Measurements from ENCODE around the gene KDM2A. TPM values are rescaled to one million over a fixed set of nuclear protein-coding genes. Genes with fewer than 3 reads are reported as not detected.
A peak's percentile ranks its signal among the peaks of the same experiment; 100 is the strongest.

The KDM2A gene
- total RNA-seq, 1 donor from 2014 or later: 62.9 TPM

GRCh38 chr11:67283481-67283963, 164.5 kb downstream of the KDM2A start:
- H3K4me3 Mint-ChIP-seq (ENCODE audit: unreplicated experiment): no peak overlapping the region

GRCh38 chr11:67284811-67285540, 165.9 kb downstream of the KDM2A start:
- peaks cover 5% of the 10 kb centered on the region for H3K36me3 Mint-ChIP-seq (ENCODE audit: unreplicated experiment)
- no peak for DNase-seq (ENCODE audit: extremely low spot score, unreplicated experiment)
- H3K9me3 Mint-ChIP-seq (ENCODE audit: unreplicated experiment): no peaks in the 10 kb centered on the region
- H3K27ac Mint-ChIP-seq (ENCODE audit: unreplicated experiment): no peak overlapping the region
- H3K27me3 Mint-ChIP-seq (ENCODE audit: unreplicated experiment): no peaks in the 10 kb centered on the region
- H3K4me3 Mint-ChIP-seq (ENCODE audit: unreplicated experiment): no peak overlapping the region
- TF ChIP-seq CTCF (IDR thresholded peaks at IDR 0.05): no peak
- H3K4me1 Mint-ChIP-seq (ENCODE audit: unreplicated experiment): peaks cover 17% of the 10 kb centered on the region

More at GRCh38 chr11:67283481-67283963, 164.5 kb downstream of the KDM2A start:
- Mint-ChIP-seq H3K9me3 (ENCODE audit: unreplicated experiment) (no peaks in the 10 kb centered on the region), H3K27ac (ENCODE audit: unreplicated experiment) (no peak overlapping the region), H3K27me3 (ENCODE audit: unreplicated experiment) (no peaks in the 10 kb centered on the region), H3K4me1 (ENCODE audit: unreplicated experiment) (peaks cover 13% of the 10 kb centered on the region), H3K36me3 (ENCODE audit: unreplicated experiment) (peaks cover 11% of the 10 kb centered on the region)
- no peak for DNase-seq (ENCODE audit: extremely low spot score, unreplicated experiment)
- no peak for TF ChIP-seq CTCF (IDR thresholded peaks at IDR 0.05)

- DNase-seq (ENCODE audit: extremely low spot score, unreplicated experiment): no peak
- H3K27ac Mint-ChIP-seq (ENCODE audit: unreplicated experiment): no peak overlapping the region
- TF ChIP-seq CTCF (IDR thresholded peaks at IDR 0.05): no peak
- no peak overlapping the region for H3K4me3 Mint-ChIP-seq (ENCODE audit: unreplicated experiment)
- no peaks in the 10 kb centered on the region for H3K9me3 Mint-ChIP-seq (ENCODE audit: unreplicated experiment)
- no peaks in the 10 kb centered on the region for H3K27me3 Mint-ChIP-seq (ENCODE audit: unreplicated experiment)
- H3K36me3 Mint-ChIP-seq (ENCODE audit: unreplicated experiment): peaks cover 5% of the 10 kb centered on the region
- H3K4me1 Mint-ChIP-seq (ENCODE audit: unreplicated experiment): peaks cover 23% of the 10 kb centered on the region
Measured at GRCh38 chr11:67285541-67286498, 166.8 kb downstream of the KDM2A start.

GRCh38 chr11:67286621-67287333, 167.7 kb downstream of the KDM2A start:
- Mint-ChIP-seq H3K4me3 (ENCODE audit: unreplicated experiment) (peak overlapping the region; percentile 76), H3K36me3 (ENCODE audit: unreplicated experiment) (peaks cover 5% of the 10 kb centered on the region), H3K27me3 (ENCODE audit: unreplicated experiment) (no peaks in the 10 kb centered on the region), H3K4me1 (ENCODE audit: unreplicated experiment) (peaks cover 27% of the 10 kb centered on the region), H3K9me3 (ENCODE audit: unreplicated experiment) (no peaks in the 10 kb centered on the region), H3K27ac (ENCODE audit: unreplicated experiment) (peak overlapping the region; percentile 93)
- no peak for TF ChIP-seq CTCF (IDR thresholded peaks at IDR 0.05)
- DNase-seq (ENCODE audit: extremely low spot score, unreplicated experiment): no peak
